Nephron (organoid): ENCODE results near the gene POGLUT2.

Experiments used
- H3K27ac Mint-ChIP-seq, 3 experiments: 2 replicates each; pipeline ENCODE4 v1.8.0; 2020; ENCODE audit warnings: mixed read lengths in 3 of 3, mild to moderate bottlenecking in 2 of 3, moderate library complexity in 1 of 3
- H3K27me3 Mint-ChIP-seq: 2 replicates; pipeline ENCODE4 v1.8.0; 2021; ENCODE audit warnings: low read depth, mild to moderate bottlenecking, moderate library complexity, mixed read lengths
- H3K36me3 Mint-ChIP-seq: 2 replicates; pipeline ENCODE4 v1.8.0; 2020; ENCODE audit warnings: low read depth, mixed read lengths
- H3K4me1 Mint-ChIP-seq: 2 replicates; pipeline ENCODE4 v1.8.0; 2020; ENCODE audit warnings: mixed read lengths
- H3K4me3 Mint-ChIP-seq, 3 experiments: 2 replicates each; pipeline ENCODE4 v1.8.0; 2020; ENCODE audit warnings: mild to moderate bottlenecking in 3 of 3, mixed read lengths in 3 of 3, moderate library complexity in 2 of 3
- H3K9me3 Mint-ChIP-seq: 2 replicates; pipeline ENCODE4 v1.8.0; 2020; ENCODE audit warnings: mixed read lengths
- CTCF ChIP-seq, 3 experiments: fragments of 200-600 bp; sonication (generic); IDR thresholded peaks; one replicate each; pipeline ENCODE4 v1.5.0; 2021; ENCODE audit warnings: antibody characterized with exemption in 3 of 3; ENCODE audit not compliant: unreplicated experiment in 3 of 3

Gene POGLUT2

GRCh38 chr13:102839462-102839861 is 40.7 kb upstream of the POGLUT2 start:
- Mint-ChIP-seq H3K4me3 (no peak overlapping the region), H3K4me1 (peaks cover under 1% of the 10 kb centered on the region), H3K27ac (no peak overlapping the region), H3K27me3 (no peaks in the 10 kb centered on the region), H3K9me3 (no peaks in the 10 kb centered on the region), H3K36me3 (peaks cover 39% of the 10 kb centered on the region)
- TF ChIP-seq CTCF (IDR thresholded peaks at IDR 0.05; ENCODE audit: unreplicated experiment in 3 of 3) = no peak

- no peaks in the 10 kb centered on the region for H3K27me3 Mint-ChIP-seq
These were observed 40.2 kb upstream of the POGLUT2 start for GRCh38 chr13:102838982-102839381.

GRCh38 chr13:102838273-102838672 is 39.5 kb upstream of the POGLUT2 start:
- no peak overlapping the region for H3K27ac Mint-ChIP-seq
- TF ChIP-seq CTCF (IDR thresholded peaks at IDR 0.05; ENCODE audit: unreplicated experiment in 3 of 3) = no peak

More at GRCh38 chr13:102838982-102839381, 40.2 kb upstream of the POGLUT2 start:
- no peak overlapping the region for H3K27ac Mint-ChIP-seq
- H3K4me3 Mint-ChIP-seq = no peak overlapping the region
- no peak for TF ChIP-seq CTCF (IDR thresholded peaks at IDR 0.05; ENCODE audit: unreplicated experiment in 3 of 3)
- H3K9me3 Mint-ChIP-seq = no peaks in the 10 kb centered on the region
- no peaks in the 10 kb centered on the region for H3K4me1 Mint-ChIP-seq
- H3K36me3 Mint-ChIP-seq = peaks cover 41% of the 10 kb centered on the region

GRCh38 chr13:102836471-102836870 is 37.7 kb upstream of the POGLUT2 start:
- H3K27me3 Mint-ChIP-seq = no peaks in the 10 kb centered on the region

More at GRCh38 chr13:102838273-102838672, 39.5 kb upstream of the POGLUT2 start:
- Mint-ChIP-seq H3K4me3 (no peak overlapping the region), H3K27me3 (no peaks in the 10 kb centered on the region), H3K9me3 (no peaks in the 10 kb centered on the region), H3K36me3 (peaks cover 41% of the 10 kb centered on the region), H3K4me1 (no peaks in the 10 kb centered on the region)

GRCh38 chr13:102830646-102831045 is 31.9 kb upstream of the POGLUT2 start:
- no peaks in the 10 kb centered on the region for H3K9me3 Mint-ChIP-seq
- peaks cover 51% of the 10 kb centered on the region for H3K36me3 Mint-ChIP-seq
- no peaks in the 10 kb centered on the region for H3K27me3 Mint-ChIP-seq
- H3K4me1 Mint-ChIP-seq = no peaks in the 10 kb centered on the region
- no peak overlapping the region for H3K27ac Mint-ChIP-seq
- H3K4me3 Mint-ChIP-seq = no peak overlapping the region
- no peak for TF ChIP-seq CTCF (IDR thresholded peaks at IDR 0.05; ENCODE audit: unreplicated experiment in 3 of 3)

More at GRCh38 chr13:102836471-102836870, 37.7 kb upstream of the POGLUT2 start:
- Mint-ChIP-seq H3K4me3 (no peak overlapping the region), H3K36me3 (peaks cover 48% of the 10 kb centered on the region), H3K27ac (no peak overlapping the region), H3K4me1 (no peaks in the 10 kb centered on the region), H3K9me3 (no peaks in the 10 kb centered on the region)
- TF ChIP-seq CTCF (IDR thresholded peaks at IDR 0.05; ENCODE audit: unreplicated experiment in 3 of 3) = no peak

GRCh38 chr13:102825921-102826706 is 27.3 kb upstream of the POGLUT2 start:
- Mint-ChIP-seq H3K36me3 (peaks cover 62% of the 10 kb centered on the region), H3K4me1 (no peaks in the 10 kb centered on the region), H3K27me3 (no peaks in the 10 kb centered on the region), H3K4me3 (no peak overlapping the region), H3K9me3 (peaks cover 4% of the 10 kb centered on the region), H3K27ac (no peak overlapping the region)
- no peak for TF ChIP-seq CTCF (IDR thresholded peaks at IDR 0.05; ENCODE audit: unreplicated experiment in 3 of 3)
